ENCODE data around the gene DDX31.

The DDX31 gene

DNA sequence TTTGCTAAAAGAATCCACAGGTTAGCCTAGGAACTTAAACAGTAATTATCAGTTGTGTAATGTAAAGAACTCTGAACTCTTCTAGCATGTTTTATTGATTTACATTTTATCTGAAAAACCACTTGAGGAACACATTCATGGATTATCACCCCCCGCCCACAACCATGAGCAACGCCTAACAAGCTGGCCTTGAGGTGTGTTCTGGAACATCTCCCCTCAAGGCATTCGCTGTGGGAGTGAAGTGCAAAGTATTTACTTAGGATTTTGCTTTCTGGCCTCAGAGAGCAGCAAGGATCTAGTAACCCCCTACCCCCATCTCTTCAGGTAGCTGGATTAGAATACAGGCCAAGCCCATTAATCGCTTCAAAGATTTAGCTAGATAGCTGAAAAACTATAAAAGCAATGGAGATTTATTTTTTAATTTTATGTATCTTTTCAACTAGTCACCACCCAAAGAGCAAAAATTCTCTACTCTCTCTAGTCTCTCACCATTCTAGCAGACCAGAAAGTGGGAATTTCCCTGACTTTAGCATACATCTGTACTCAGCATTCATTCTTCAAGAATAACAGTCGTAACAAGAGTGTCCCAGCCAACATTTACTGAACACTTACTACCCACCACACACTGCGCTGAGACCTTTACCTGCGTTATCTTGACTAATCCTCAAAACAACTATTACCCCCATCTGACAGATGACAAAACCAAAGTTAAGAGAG lies 37.2 kb downstream of the DDX31 start:
- no peak for FAIRE-seq

- FAIRE-seq = no peak
Measured at GRCh38 chr9:132631685-132632084, 38.1 kb downstream of the DDX31 start.

GRCh38 chr9:132631280-132631679 lies 38.5 kb downstream of the DDX31 start:
- no peak for FAIRE-seq

- FAIRE-seq = no peak
Measured at GRCh38 chr9:132630811-132631210, 39.0 kb downstream of the DDX31 start.

- FAIRE-seq = no peak
Measured at GRCh38 chr9:132630116-132630515, 39.7 kb downstream of the DDX31 start.

GRCh38 chr9:132628746-132629145 lies 41.0 kb downstream of the DDX31 start:
- FAIRE-seq = no peak

- no peak for FAIRE-seq
Measured at GRCh38 chr9:132627594-132627993, 42.2 kb downstream of the DDX31 start.

DNA sequence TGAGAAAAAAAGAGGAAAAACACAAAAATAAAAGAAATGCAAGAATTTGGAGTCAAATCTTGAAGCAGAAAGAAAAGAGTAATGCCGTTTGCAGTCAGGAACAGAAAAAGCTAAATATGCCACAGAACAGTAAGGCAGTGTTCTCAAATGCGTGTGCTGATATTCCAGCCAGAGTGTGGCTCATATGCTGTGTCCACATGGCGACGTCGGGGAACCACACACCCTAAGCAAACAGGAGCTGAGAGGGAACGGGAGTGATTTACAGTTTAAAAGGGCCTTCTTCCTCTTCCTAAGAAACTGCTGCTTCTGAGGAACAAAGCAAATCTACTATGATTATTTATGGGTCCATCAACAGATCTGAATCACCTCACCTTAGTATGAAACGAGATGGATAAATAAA lies 42.7 kb downstream of the DDX31 start:
- FAIRE-seq = no peak

- no peak for FAIRE-seq
Measured at GRCh38 chr9:132626285-132626684, 43.5 kb downstream of the DDX31 start.

DNA sequence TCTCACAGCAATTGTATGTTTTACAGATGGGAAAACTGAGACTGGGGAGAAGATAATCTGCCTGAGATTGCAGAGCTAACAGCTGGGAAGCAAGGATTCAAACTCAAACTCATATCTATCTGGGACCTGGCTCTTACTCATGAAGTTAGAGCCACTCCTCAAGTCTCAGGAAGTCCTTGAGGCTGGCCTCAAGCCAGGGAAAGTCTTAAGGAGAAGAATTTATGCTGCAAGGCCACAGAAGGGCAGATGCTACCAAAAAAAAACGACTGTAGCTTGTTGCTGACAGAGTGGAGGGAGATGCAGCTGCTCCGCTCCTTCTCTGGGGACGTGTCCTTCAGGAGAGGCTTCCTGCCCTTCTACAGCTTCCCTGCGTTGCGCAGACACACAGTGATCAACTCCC lies 47.6 kb downstream of the DDX31 start:
- no peak for FAIRE-seq

DNA sequence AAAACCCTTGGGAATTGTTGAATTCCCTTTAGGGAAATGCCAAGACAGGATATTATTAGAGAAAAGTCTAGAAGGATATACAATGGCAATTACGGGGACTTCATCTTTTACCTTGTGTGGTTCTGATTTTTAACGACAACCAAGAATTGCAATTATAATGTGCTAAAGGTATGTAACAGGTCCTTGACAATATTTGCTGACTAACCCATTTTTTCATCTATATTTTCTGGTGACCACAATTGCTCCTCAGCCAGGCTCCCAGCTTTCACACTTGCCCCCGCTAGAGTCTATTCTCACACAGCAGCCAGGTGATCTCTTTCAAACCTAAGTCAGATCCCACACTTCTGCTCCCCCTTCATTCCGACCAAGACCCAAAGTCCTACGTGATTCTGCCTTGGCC lies 53.1 kb downstream of the DDX31 start:
- FAIRE-seq = no peak

- FAIRE-seq = no peak
Measured at GRCh38 chr9:132615774-132616173, 54.0 kb downstream of the DDX31 start.

- FAIRE-seq = no peak
Measured at GRCh38 chr9:132614324-132614723, 55.5 kb downstream of the DDX31 start.

- FAIRE-seq = no peak
Measured at GRCh38 chr9:132610661-132611060, 59.1 kb downstream of the DDX31 start.

DNA sequence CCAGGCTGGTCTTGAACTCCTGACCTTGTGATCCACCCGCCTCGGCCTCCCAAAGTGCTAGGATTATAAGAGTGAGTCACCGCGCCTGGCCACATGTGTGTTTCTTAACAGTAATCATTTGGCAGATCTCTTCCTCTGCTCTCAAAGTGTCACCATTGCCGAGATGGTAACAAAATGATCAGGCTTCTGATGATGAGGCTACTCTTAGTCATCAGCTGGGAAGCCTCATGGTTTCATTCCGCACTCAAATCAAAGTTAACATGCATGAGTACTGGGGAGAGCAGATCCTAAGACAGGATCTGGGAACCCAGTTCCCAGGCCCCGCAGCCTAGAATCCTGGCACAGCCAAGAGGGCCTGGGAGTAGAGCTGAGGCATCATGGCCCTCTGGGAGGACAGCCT lies 60.0 kb downstream of the DDX31 start:
- no peak for FAIRE-seq

GRCh38 chr9:132609184-132609583 lies 60.6 kb downstream of the DDX31 start:
- no peak for FAIRE-seq

- FAIRE-seq = no peak
Measured at GRCh38 chr9:132606066-132606465, 63.7 kb downstream of the DDX31 start.

GRCh38 chr9:132605387-132605786 lies 64.4 kb downstream of the DDX31 start:
- no peak for FAIRE-seq

GRCh38 chr9:132602207-132602606 lies 67.6 kb downstream of the DDX31 start:
- FAIRE-seq = no peak

GRCh38 chr9:132600326-132600984 lies 69.3 kb downstream of the DDX31 start:
- no peak for FAIRE-seq

GRCh38 chr9:132597073-132597775 lies 72.6 kb downstream of the DDX31 start:
- no peak for FAIRE-seq

DNA sequence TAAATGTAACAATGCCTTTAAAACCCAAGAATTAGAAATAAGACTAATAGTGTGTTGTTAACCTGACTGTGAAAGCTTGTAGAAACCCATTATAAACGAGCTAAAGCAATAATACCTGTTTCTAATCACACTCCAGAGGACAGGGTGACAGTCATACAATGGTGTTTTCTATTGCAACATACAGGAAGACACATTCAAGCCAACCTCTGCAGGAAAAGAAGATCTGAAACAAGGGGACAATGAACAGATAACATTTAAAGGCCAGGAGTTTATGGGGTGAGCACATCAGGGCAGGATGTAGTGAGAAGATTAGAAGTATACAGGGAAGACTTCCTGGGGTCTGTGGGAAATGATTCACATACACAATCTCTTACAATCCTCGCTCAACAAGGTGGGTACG lies 73.6 kb downstream of the DDX31 start:
- FAIRE-seq = no peak

- no peak for FAIRE-seq
Measured at GRCh38 chr9:132595319-132595718, 74.5 kb downstream of the DDX31 start.

- FAIRE-seq = no peak
Measured at GRCh38 chr9:132594412-132594811, 75.4 kb downstream of the DDX31 start.
